Endothelial cell of umbilical vein (primary cell): ENCODE data around the gene HIGD1C. TPM values are rescaled to one million over a fixed set of nuclear protein-coding genes. Genes with fewer than 3 reads are reported as not detected.

Experiments
- BruUV-seq: library from RNA; stranded (reverse); fragments of 400-500 nt; replicated peaks from 2 replicates; lab custom pipeline; 2021; lab: Mats Ljungman, UMichigan
- CTCF ChIA-PET: fragments of 300-600, 350-600 bp; sonication (Branson Sonifier 250); formaldehyde crosslinking; loops from one replicate; lab custom pipeline; 2021; ENCODE audit warnings: antibody characterized with exemption, inconsistent platforms; lab: Charles Lee
- POLR2A ChIA-PET: fragments of 300-600, 350-600 bp; sonication (Branson Sonifier 250); formaldehyde crosslinking; loops from one replicate; lab custom pipeline; 2021; ENCODE audit warnings: antibody characterized with exemption, inconsistent platforms; lab: Charles Lee
- DNase-seq: peaks from one replicate; pipeline ENCODE4 v3.0.0-alpha.2; 2011; ENCODE audit warnings: low read depth, low spot score
- FAIRE-seq: peaks from 2 replicates; lab custom pipeline; 2011; peaks lifted over from hg19 to GRCh38; lab: Jason Lieb, UNC
- H2AFZ ChIP-seq: 2 replicates; pipeline ENCODE4 v1.6.0; 2012; ENCODE audit warnings: low read depth, low read length, control low read depth, inconsistent platforms
- H3K27ac ChIP-seq: 2 replicates; pipeline ENCODE4 v1.5.1; 2011; ENCODE audit warnings: low read depth, mild to moderate bottlenecking, control low read depth, low read length, moderate library complexity; ENCODE audit not compliant: insufficient read depth
- H3K27me3 ChIP-seq, 2 experiments: 2 replicates each; pipeline versions ENCODE4 v1.6.0 to v1.6.1; 2011; ENCODE audit warnings: low read length in 2 of 2, mixed read lengths in 1 of 2; ENCODE audit not compliant: control insufficient read depth in 2 of 2, insufficient read depth in 2 of 2
- H3K36me3 ChIP-seq, 2 experiments: 2 replicates in 1 of 2; 3 replicates in 1 of 2; pipeline ENCODE4 v1.5.1; 2011; ENCODE audit warnings: low read length in 2 of 2, mild to moderate bottlenecking in 1 of 2, moderate library complexity in 1 of 2; ENCODE audit not compliant: control insufficient read depth in 2 of 2, insufficient read depth in 2 of 2; ENCODE audit errors: extremely low read depth in 1 of 2
- H3K4me1 ChIP-seq: 3 replicates; pipeline ENCODE4 v1.5.1; 2011; ENCODE audit warnings: mild to moderate bottlenecking, low read length; ENCODE audit not compliant: control insufficient read depth, insufficient read depth; ENCODE audit errors: extremely low read depth
- H3K4me2 ChIP-seq: 2 replicates; pipeline ENCODE4 v1.6.1; 2011; ENCODE audit warnings: low read length, control low read depth, mixed read lengths; ENCODE audit not compliant: insufficient read depth
- H3K4me3 ChIP-seq, 3 experiments: fragments of 200-600 bp in 1 of 3; sonication (generic), shearing (Covaris generic) in 1 of 3; replicated peaks in 1 of 3; 2 replicates each; pipeline ENCODE4 v1.5.1; 2011 to 2016; ENCODE audit warnings: control low read depth in 3 of 3, low read length in 3 of 3, mild to moderate bottlenecking in 2 of 3, inconsistent platforms in 1 of 3, low read depth in 1 of 3, moderate library complexity in 1 of 3; ENCODE audit not compliant: insufficient read depth in 1 of 3
- H3K79me2 ChIP-seq: 2 replicates; pipeline ENCODE4 v1.6.0; 2012; ENCODE audit warnings: low read length, inconsistent platforms; ENCODE audit not compliant: control insufficient read depth, insufficient read depth
- H3K9ac ChIP-seq: replicated peaks from 2 replicates; pipeline ENCODE3; 2011; ENCODE audit warnings: low read length, control low read depth; ENCODE audit not compliant: insufficient read depth; ENCODE audit errors: extremely low read depth
- H3K9me1 ChIP-seq: replicated peaks from 3 replicates; pipeline ENCODE4 v1.6.0; 2011; ENCODE audit warnings: mild to moderate bottlenecking, low read length; ENCODE audit not compliant: control insufficient read depth, insufficient read depth; ENCODE audit errors: extremely low read depth
- H3K9me3 ChIP-seq: replicated peaks from 2 replicates; pipeline ENCODE4 v1.5.1; 2012; ENCODE audit warnings: low read length, inconsistent platforms; ENCODE audit not compliant: control insufficient read depth, insufficient read depth
- H4K20me1 ChIP-seq: replicated peaks from 2 replicates; pipeline ENCODE3; 2011; ENCODE audit warnings: mild to moderate bottlenecking, low read length; ENCODE audit not compliant: control insufficient read depth, insufficient read depth; ENCODE audit errors: extremely low read depth
- EZH2 ChIP-seq: IDR thresholded peaks from 2 replicates; pipeline ENCODE4 v1.6.1; 2012; ENCODE audit warnings: borderline replicate concordance, low read depth, mild to moderate bottlenecking, moderate library complexity, low read length, inconsistent platforms; ENCODE audit not compliant: severe bottlenecking
- FOS ChIP-seq: IDR thresholded peaks from 2 replicates; pipeline ENCODE4 v1.6.1; 2011; ENCODE audit warnings: mild to moderate bottlenecking, low read length, moderate library complexity, borderline replicate concordance; ENCODE audit not compliant: insufficient read depth
- GATA2 ChIP-seq: IDR thresholded peaks from 2 replicates; pipeline ENCODE4 v1.7.0; 2011; ENCODE audit warnings: low read depth, mild to moderate bottlenecking, moderate library complexity, mixed read lengths, low read length; ENCODE audit not compliant: insufficient read length, insufficient read depth
- JUN ChIP-seq: IDR thresholded peaks from 2 replicates; pipeline ENCODE4 v1.6.1; 2011; ENCODE audit warnings: borderline replicate concordance, low read depth; ENCODE audit not compliant: insufficient read length, insufficient read depth
- MAX ChIP-seq: IDR thresholded peaks from 2 replicates; pipeline ENCODE4 v1.6.1; 2011; ENCODE audit not compliant: insufficient read depth, insufficient read length
- MYC ChIP-seq: IDR thresholded peaks from one replicate; pipeline ENCODE4 v1.6.1; 2011; ENCODE audit warnings: mild to moderate bottlenecking, low read depth, low read length
- POLR2A ChIP-seq: IDR thresholded peaks from 2 replicates; pipeline ENCODE4 v1.6.1; 2012; ENCODE audit warnings: low read depth, mild to moderate bottlenecking, control low read depth, low read length
- POLR2AphosphoS5 ChIP-seq: IDR thresholded peaks from 2 replicates; pipeline ENCODE4 v1.6.1; 2012; ENCODE audit warnings: low read depth, mild to moderate bottlenecking, control low read depth, low read length, moderate library complexity; ENCODE audit not compliant: insufficient read depth
- dilution Hi-C: fragments of 300-500 bp; cut with MboI; formaldehyde crosslinking; loops from one replicate; pipeline ENCODE4 v1.15.0; 2019; ENCODE audit warnings: low sequenced_read_pairs; ENCODE audit not compliant: extremely low pct_ligation_motif_present
- intact Hi-C: fragments of 100-400 bp; cut with micrococcal nuclease; formaldehyde crosslinking; loops from one replicate; pipeline ENCODE4 v1.10.0; 2022
- polyA plus RNA-seq, 4 experiments: library from polyadenylated mRNA; depleted of rRNA in 3 of 4; stranded (reverse) in 3 of 4; unstranded in 1 of 4; fragments of >200 nt; gene quantifications; 2 replicates each; pipeline versions ENCODE4 v1.2.1 to v1.2.3, GENCODE V29; 2011 to 2012; ENCODE audit warnings: missing spikeins in 1 of 4
- total RNA-seq: library from RNA; stranded (reverse); gene quantifications from 2 replicates; pipeline ENCODE4 v1.2.3, GENCODE V29; 2021
- TF ChIP-seq, protein P1 (sequence below), 2 donors: IDR thresholded peaks; 1 replicate in 1 of 2; 2 replicates in 1 of 2; pipeline ENCODE4 v1.5.1; 2011; ENCODE audit warnings: low read length in 2 of 2, mild to moderate bottlenecking in 2 of 2, moderate library complexity in 2 of 2, control low read depth in 1 of 2, inconsistent platforms in 1 of 2, low read depth in 1 of 2; ENCODE audit not compliant: insufficient read depth in 1 of 2; ENCODE audit errors: extremely low read depth in 1 of 2

The HIGD1C gene
- total and polyA plus RNA-seq, 2 donors (not counting 3 experiments of a cell fraction or from before 2014, with no cell fraction given), result not detected

DNA sequence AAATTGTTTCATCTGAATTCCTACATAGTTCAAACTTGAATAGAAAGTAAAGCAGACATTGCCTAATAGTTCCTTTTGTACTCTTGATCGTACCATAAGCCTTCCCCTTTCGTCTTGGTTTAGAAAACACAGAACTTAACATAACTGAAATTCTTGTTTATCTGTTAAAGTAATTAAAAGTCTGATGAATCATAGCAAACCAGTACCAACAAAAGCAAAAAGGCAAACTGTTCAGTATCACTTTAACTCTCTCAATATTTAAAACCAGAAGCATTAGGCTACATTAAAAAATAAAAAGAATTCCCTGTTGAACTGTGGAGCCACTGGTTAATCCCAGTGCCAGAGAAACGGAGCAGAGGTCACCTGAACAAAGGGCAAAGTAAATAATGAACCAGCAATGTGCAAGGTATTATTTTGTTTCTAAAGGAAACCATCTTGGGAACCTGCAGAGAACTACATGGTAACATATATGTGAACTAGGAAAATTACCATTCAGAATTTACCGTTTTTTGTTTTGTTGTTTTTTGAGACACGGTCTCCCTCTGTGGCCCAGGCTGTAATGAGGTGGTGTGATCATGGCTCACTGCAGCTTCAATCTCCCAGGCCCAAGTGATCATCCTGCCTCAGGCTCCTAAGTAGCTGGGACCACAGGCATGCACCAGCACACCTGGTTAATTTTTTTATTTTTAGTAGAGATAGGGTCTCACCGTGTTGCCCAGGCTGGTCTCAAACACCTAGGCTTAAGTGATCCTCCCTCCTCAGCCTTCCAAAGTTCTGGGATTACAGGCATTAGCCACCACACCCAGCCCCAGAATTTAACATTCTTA, 17.1 kb upstream of the HIGD1C start:
- no peaks in the 10 kb centered on the region for H3K79me2 ChIP-seq
- H3K9ac ChIP-seq, result no peak overlapping the region
- peak; percentile 55 for FAIRE-seq
- H3K9me1 ChIP-seq, result no peaks in the 10 kb centered on the region
- no peaks in the 10 kb centered on the region for H4K20me1 ChIP-seq
- H3K4me3 ChIP-seq, result no peak overlapping the region
- H3K27ac ChIP-seq, result no peak overlapping the region
- POLR2A ChIA-PET, result interaction anchor here (0.9 kb wide), 1 partner anchor 10 kb away, joined by 3 read pairs; a partner anchor contains a TSS
- H3K27me3 ChIP-seq, result no peaks in the 10 kb centered on the region
- CTCF ChIA-PET, result interaction anchor here (0.9 kb wide), 1 partner anchor 111 kb away, joined by 3 read pairs; no protein-coding TSS in a partner anchor
- no peak overlapping the region for H3K4me2 ChIP-seq
- intact Hi-C loops (no loop called here), dilution Hi-C loops (no loop called here)
- no peaks in the 10 kb centered on the region for H3K9me3 ChIP-seq
- peak overlapping the region; percentile 12 for H2AFZ ChIP-seq
- no TSS peak for BruUV-seq
- no peaks in the 10 kb centered on the region for H3K4me1 ChIP-seq
- H3K36me3 ChIP-seq, result peaks cover 0 to 3% of the 10 kb centered on the region in 2 experiments
- TF ChIP-seq EZH2 (no peak), POLR2AphosphoS5 (no peak), MYC (no peak), MAX (no peak), JUN (no peak), FOS (no peak), POLR2A (no peak), GATA2 (no peak)
- TF ChIP-seq, protein P1, sequence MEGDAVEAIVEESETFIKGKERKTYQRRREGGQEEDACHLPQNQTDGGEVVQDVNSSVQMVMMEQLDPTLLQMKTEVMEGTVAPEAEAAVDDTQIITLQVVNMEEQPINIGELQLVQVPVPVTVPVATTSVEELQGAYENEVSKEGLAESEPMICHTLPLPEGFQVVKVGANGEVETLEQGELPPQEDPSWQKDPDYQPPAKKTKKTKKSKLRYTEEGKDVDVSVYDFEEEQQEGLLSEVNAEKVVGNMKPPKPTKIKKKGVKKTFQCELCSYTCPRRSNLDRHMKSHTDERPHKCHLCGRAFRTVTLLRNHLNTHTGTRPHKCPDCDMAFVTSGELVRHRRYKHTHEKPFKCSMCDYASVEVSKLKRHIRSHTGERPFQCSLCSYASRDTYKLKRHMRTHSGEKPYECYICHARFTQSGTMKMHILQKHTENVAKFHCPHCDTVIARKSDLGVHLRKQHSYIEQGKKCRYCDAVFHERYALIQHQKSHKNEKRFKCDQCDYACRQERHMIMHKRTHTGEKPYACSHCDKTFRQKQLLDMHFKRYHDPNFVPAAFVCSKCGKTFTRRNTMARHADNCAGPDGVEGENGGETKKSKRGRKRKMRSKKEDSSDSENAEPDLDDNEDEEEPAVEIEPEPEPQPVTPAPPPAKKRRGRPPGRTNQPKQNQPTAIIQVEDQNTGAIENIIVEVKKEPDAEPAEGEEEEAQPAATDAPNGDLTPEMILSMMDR (IDR thresholded peaks at IDR 0.05; ENCODE audit: extremely low read depth in 1 of 2, insufficient read depth in 1 of 2, low read depth in 1 of 2, low read length in 2 of 2), result no peak
- DNase-seq, result no peak
